ENCODE measurements around the gene ZFHX3. TPM values are rescaled to one million over a fixed set of nuclear protein-coding genes. Genes with fewer than 3 reads are reported as not detected.

Gene ZFHX3
- total and polyA plus RNA-seq, 2 experiments from 2014 or later, result 2.8 to 3.9 TPM

- in situ Hi-C loops (cut with MboI), result no loop called here
- Histone ChIP-seq H3K4me1 (ENCODE audit: insufficient read depth) (peaks cover 19% of the 10 kb centered on the region), H3K36me3 (ENCODE audit: low read depth) (no peaks in the 10 kb centered on the region), H3F3A (ENCODE audit: insufficient read depth) (no peaks in the 10 kb centered on the region), H3K79me2 (ENCODE audit: insufficient read depth) (peaks cover 23% of the 10 kb centered on the region), H4K20me1 (ENCODE audit: insufficient read depth) (no peaks in the 10 kb centered on the region), H2AFZ (no peak overlapping the region), H3K4me2 (ENCODE audit: unreplicated experiment) (no peak overlapping the region), H3K9me2 (ENCODE audit: insufficient read depth) (no peaks in the 10 kb centered on the region), H3K9ac (no peak overlapping the region), H3K9me3 (ENCODE audit: low read depth) (no peaks in the 10 kb centered on the region), H3K27ac (no peak overlapping the region), H3K4me3 (no peak overlapping the region), H3K27me3 (replicated peaks; ENCODE audit: insufficient read depth) (no peaks in the 10 kb centered on the region)
- no peak for DNase-seq
- 96% methylated on average over 4 of the region's 4 CpGs for WGBS, 2 experiments (ENCODE audit: low coverage in 1 of 2, low lambda C conversion rate in 2 of 2, missing lambda C conversion rate in 2 of 2)
- TF ChIP-seq EZH2phosphoT487 (IDR thresholded peaks at IDR 0.05; ENCODE audit: insufficient read depth, low read depth) (no peak), EZH2 (IDR thresholded peaks at IDR 0.05; ENCODE audit: insufficient read depth, poor library complexity, severe bottlenecking) (no peak)
Observed at GRCh38 chr16:72853575-72854266, 194.2 kb downstream of the ZFHX3 start.

- no peak for DNase-seq
- no peak for TF ChIP-seq EZH2 (IDR thresholded peaks at IDR 0.05; ENCODE audit: insufficient read depth, poor library complexity, severe bottlenecking)
- TF ChIP-seq EZH2phosphoT487 (IDR thresholded peaks at IDR 0.05; ENCODE audit: insufficient read depth, low read depth), result no peak
Observed at GRCh38 chr16:72852421-72852820, 195.5 kb downstream of the ZFHX3 start.

GRCh38 chr16:72850853-72851252 lies 197.1 kb downstream of the ZFHX3 start:
- TF ChIP-seq EZH2phosphoT487 (IDR thresholded peaks at IDR 0.05; ENCODE audit: insufficient read depth, low read depth) (no peak), EZH2 (IDR thresholded peaks at IDR 0.05; ENCODE audit: insufficient read depth, poor library complexity, severe bottlenecking) (no peak)
- no peaks in the 10 kb centered on the region for H3K27me3 ChIP-seq (replicated peaks; ENCODE audit: insufficient read depth)
- H3K27ac ChIP-seq, result peak overlapping the region; percentile 52
- DNase-seq, result peak; percentile 55
- H3K4me3 ChIP-seq, result no peak overlapping the region
- H3K9ac ChIP-seq, result peak overlapping the region; percentile 49
- no peaks in the 10 kb centered on the region for H3K36me3 ChIP-seq (ENCODE audit: low read depth)
- no peak overlapping the region for H3K4me2 ChIP-seq (ENCODE audit: unreplicated experiment)
- H3K4me1 ChIP-seq (ENCODE audit: insufficient read depth), result peaks cover 19% of the 10 kb centered on the region
- H2AFZ ChIP-seq, result peak overlapping the region; percentile 19; the same call in 1 of the 2 replicates
- H3K79me2 ChIP-seq (ENCODE audit: insufficient read depth), result peaks cover 17% of the 10 kb centered on the region
- H3K9me2 ChIP-seq (ENCODE audit: insufficient read depth), result no peaks in the 10 kb centered on the region
- in situ Hi-C loops (cut with MboI), result no loop called here
- no peaks in the 10 kb centered on the region for H4K20me1 ChIP-seq (ENCODE audit: insufficient read depth)
- 11 to 14% methylated on average over 6 of the region's 6 CpGs for WGBS, 2 experiments (ENCODE audit: low coverage in 1 of 2, low lambda C conversion rate in 2 of 2, missing lambda C conversion rate in 2 of 2)
- no peaks in the 10 kb centered on the region for H3F3A ChIP-seq (ENCODE audit: insufficient read depth)
- H3K9me3 ChIP-seq (ENCODE audit: low read depth), result no peaks in the 10 kb centered on the region

More at GRCh38 chr16:72852421-72852820, 195.5 kb downstream of the ZFHX3 start:
- WGBS, 2 experiments (ENCODE audit: low coverage in 1 of 2, low lambda C conversion rate in 2 of 2, missing lambda C conversion rate in 2 of 2), result 100% methylated on average over 1 of the region's 1 CpG
- no peaks in the 10 kb centered on the region for H3F3A ChIP-seq (ENCODE audit: insufficient read depth)
- no peak overlapping the region for H3K27ac ChIP-seq
- no peaks in the 10 kb centered on the region for H3K9me3 ChIP-seq (ENCODE audit: low read depth)
- no peak overlapping the region for H3K4me2 ChIP-seq (ENCODE audit: unreplicated experiment)
- H3K36me3 ChIP-seq (ENCODE audit: low read depth), result no peaks in the 10 kb centered on the region
- H2AFZ ChIP-seq, result no peak overlapping the region
- no peak overlapping the region for H3K9ac ChIP-seq
- no peak overlapping the region for H3K4me3 ChIP-seq
- H3K9me2 ChIP-seq (ENCODE audit: insufficient read depth), result no peaks in the 10 kb centered on the region
- H3K4me1 ChIP-seq (ENCODE audit: insufficient read depth), result peaks cover 19% of the 10 kb centered on the region
- H3K79me2 ChIP-seq (ENCODE audit: insufficient read depth), result peaks cover 19% of the 10 kb centered on the region
- H3K27me3 ChIP-seq (replicated peaks; ENCODE audit: insufficient read depth), result no peaks in the 10 kb centered on the region
- no peaks in the 10 kb centered on the region for H4K20me1 ChIP-seq (ENCODE audit: insufficient read depth)
- in situ Hi-C loops (cut with MboI), result no loop called here

DNA sequence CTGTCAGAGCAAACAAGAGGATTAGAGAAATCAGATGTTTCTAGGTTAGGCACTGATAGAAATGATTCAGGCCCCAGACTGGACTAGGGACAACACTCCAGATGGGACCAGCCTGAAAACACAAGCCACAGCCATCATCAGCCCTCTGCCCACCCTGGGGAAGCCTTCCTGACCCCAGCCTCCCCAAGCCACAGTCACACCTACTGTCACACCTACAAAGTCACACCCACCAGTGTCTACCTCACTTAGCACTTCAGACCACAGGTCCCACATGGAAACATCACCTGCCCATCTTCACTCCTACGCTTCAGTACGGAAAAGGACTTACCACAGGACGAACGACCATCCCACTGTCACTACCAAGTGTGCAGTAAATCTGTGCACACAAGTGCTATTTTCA lies 197.9 kb downstream of the ZFHX3 start:
- H2AFZ ChIP-seq, result no peak overlapping the region
- peak overlapping the region; percentile 52 for H3K27ac ChIP-seq
- H3K4me2 ChIP-seq (ENCODE audit: unreplicated experiment), result no peak overlapping the region
- H3K79me2 ChIP-seq (ENCODE audit: insufficient read depth), result peaks cover 22% of the 10 kb centered on the region
- H3K9me2 ChIP-seq (ENCODE audit: insufficient read depth), result no peaks in the 10 kb centered on the region
- in situ Hi-C loops (cut with MboI), result no loop called here
- TF ChIP-seq EZH2 (IDR thresholded peaks at IDR 0.05; ENCODE audit: insufficient read depth, poor library complexity, severe bottlenecking) (no peak), EZH2phosphoT487 (IDR thresholded peaks at IDR 0.05; ENCODE audit: insufficient read depth, low read depth) (no peak)
- DNase-seq, result no peak
- WGBS, 2 experiments (ENCODE audit: low coverage in 1 of 2, low lambda C conversion rate in 2 of 2, missing lambda C conversion rate in 2 of 2), result 91 to 92% methylated on average over 4 of the region's 4 CpGs
- no peaks in the 10 kb centered on the region for H3F3A ChIP-seq (ENCODE audit: insufficient read depth)
- no peaks in the 10 kb centered on the region for H3K27me3 ChIP-seq (replicated peaks; ENCODE audit: insufficient read depth)
- no peaks in the 10 kb centered on the region for H3K36me3 ChIP-seq (ENCODE audit: low read depth)
- H3K4me3 ChIP-seq, result no peak overlapping the region
- peak overlapping the region; percentile 49; the same call in 1 of the 2 replicates for H3K9ac ChIP-seq
- H3K9me3 ChIP-seq (ENCODE audit: low read depth), result no peaks in the 10 kb centered on the region
- H4K20me1 ChIP-seq (ENCODE audit: insufficient read depth), result no peaks in the 10 kb centered on the region
- peaks cover 19% of the 10 kb centered on the region for H3K4me1 ChIP-seq (ENCODE audit: insufficient read depth)

Measured in GM23248 (cell line).